Mesenchymal stem cell (in vitro differentiated cells and primary cell): Measurements from ENCODE around the gene RAB22A.

Experiments used
- DNase-seq: peaks from one replicate; pipeline ENCODE4 v3.0.0-alpha.2; 2013
- H2AFZ ChIP-seq: one replicate; pipeline ENCODE4 v1.6.1; 2013; ENCODE audit warnings: low read depth, mild to moderate bottlenecking, control low read depth, inconsistent platforms, low read length, moderate library complexity
- H2AK5ac ChIP-seq: 2 replicates; pipeline ENCODE4 v1.6.1; 2013; ENCODE audit warnings: low read length, moderate library complexity, mild to moderate bottlenecking, inconsistent platforms; ENCODE audit not compliant: severe bottlenecking
- H2BK120ac ChIP-seq: one replicate; pipeline ENCODE4 v1.6.1; 2013; ENCODE audit warnings: low read depth, mild to moderate bottlenecking, inconsistent platforms, low read length, moderate library complexity
- H2BK12ac ChIP-seq, 2 experiments: one replicate each; pipeline ENCODE4 v1.6.1; 2013; ENCODE audit warnings: inconsistent platforms in 2 of 2, low read length in 2 of 2, mild to moderate bottlenecking in 2 of 2, moderate library complexity in 2 of 2, control low read depth in 1 of 2
- H2BK15ac ChIP-seq: one replicate; pipeline ENCODE4 v1.6.1; 2013; ENCODE audit warnings: mild to moderate bottlenecking, low read depth, inconsistent platforms; ENCODE audit not compliant: poor library complexity, severe bottlenecking
- H2BK5ac ChIP-seq: 2 replicates; pipeline ENCODE4 v1.6.1; 2013; ENCODE audit warnings: low read depth, mild to moderate bottlenecking, low read length, control low read depth, inconsistent platforms; ENCODE audit not compliant: poor library complexity, severe bottlenecking
- H3K14ac ChIP-seq, 2 experiments: one replicate each; pipeline ENCODE4 v1.6.1; 2013; ENCODE audit warnings: inconsistent platforms in 2 of 2, low read length in 2 of 2, control low read depth in 1 of 2, mild to moderate bottlenecking in 1 of 2, moderate library complexity in 1 of 2
- H3K18ac ChIP-seq, 2 experiments: one replicate each; pipeline ENCODE4 v1.6.1; 2013; ENCODE audit warnings: inconsistent platforms in 2 of 2, low read length in 2 of 2, control low read depth in 1 of 2, low read depth in 1 of 2, mild to moderate bottlenecking in 1 of 2
- H3K23ac ChIP-seq, 2 experiments: one replicate each; pipeline ENCODE4 v1.6.1; 2013; ENCODE audit warnings: inconsistent platforms in 2 of 2, low read length in 2 of 2, mild to moderate bottlenecking in 2 of 2, moderate library complexity in 2 of 2, control low read depth in 1 of 2
- H3K27ac ChIP-seq: 2 replicates; pipeline ENCODE4 v1.5.1; 2013; ENCODE audit warnings: mild to moderate bottlenecking, moderate library complexity, low read length, control low read depth, inconsistent platforms; ENCODE audit not compliant: poor library complexity, severe bottlenecking
- H3K27me3 ChIP-seq, 2 experiments: 2 replicates each; pipeline versions ENCODE4 v1.6.1 to v1.7.0; 2013; ENCODE audit warnings: low read length in 2 of 2, mild to moderate bottlenecking in 2 of 2, moderate library complexity in 2 of 2, control low read depth in 1 of 2, inconsistent platforms in 1 of 2; ENCODE audit not compliant: control insufficient read depth in 1 of 2, insufficient read depth in 1 of 2
- H3K36me3 ChIP-seq, 2 experiments: 2 replicates each; pipeline versions ENCODE4 v1.6.1 to v1.7.0; 2013; ENCODE audit warnings: low read length in 2 of 2, control low read depth in 1 of 2, inconsistent platforms in 1 of 2, low read depth in 1 of 2, mild to moderate bottlenecking in 1 of 2; ENCODE audit not compliant: insufficient read depth in 2 of 2, control insufficient read depth in 1 of 2
- H3K4ac ChIP-seq, 2 experiments: one replicate each; pipeline ENCODE4 v1.6.1; 2013; ENCODE audit warnings: inconsistent platforms in 2 of 2, low read length in 2 of 2, mild to moderate bottlenecking in 2 of 2, moderate library complexity in 2 of 2, control low read depth in 1 of 2, low read depth in 1 of 2
- H3K4me1 ChIP-seq: 2 replicates; pipeline ENCODE4 v1.6.1; 2013; ENCODE audit warnings: low read depth, low read length, control low read depth; ENCODE audit not compliant: control insufficient read depth, insufficient read depth
- H3K4me2 ChIP-seq: 2 replicates; pipeline ENCODE4 v1.6.1; 2013; ENCODE audit warnings: low read length, mild to moderate bottlenecking, inconsistent platforms; ENCODE audit not compliant: poor library complexity, severe bottlenecking
- H3K4me3 ChIP-seq, 2 experiments: 2 replicates each; pipeline versions ENCODE4 v1.5.1 to v1.7.0; 2013; ENCODE audit warnings: low read length in 2 of 2, mild to moderate bottlenecking in 2 of 2, control low read depth in 1 of 2, low read depth in 1 of 2; ENCODE audit not compliant: insufficient read depth in 1 of 2
- H3K79me1 ChIP-seq: replicated peaks from 2 replicates; pipeline ENCODE4 v1.6.1; 2013; ENCODE audit warnings: mild to moderate bottlenecking, control low read depth, low read length, inconsistent platforms; ENCODE audit not compliant: poor library complexity, severe bottlenecking
- H3K9ac ChIP-seq: 2 replicates; pipeline ENCODE4 v1.7.0; 2013; ENCODE audit warnings: mild to moderate bottlenecking, low read length, moderate library complexity
- H3K9me3 ChIP-seq: 2 replicates; pipeline ENCODE4 v1.7.0; 2013; ENCODE audit warnings: mild to moderate bottlenecking, low read length; ENCODE audit not compliant: control insufficient read depth
- H4K8ac ChIP-seq: one replicate; pipeline ENCODE4 v1.6.1; 2013; ENCODE audit warnings: inconsistent platforms, mild to moderate bottlenecking, low read length, moderate library complexity
- H4K91ac ChIP-seq: one replicate; pipeline ENCODE4 v1.6.1; 2013; ENCODE audit warnings: mild to moderate bottlenecking, low read length, inconsistent platforms
- WGBS: methylation state at CpG from one replicate; pipeline ENCODE4 v1.1.7; 2013; ENCODE audit warnings: mixed read lengths; 5-methylcytosine and 5-hydroxymethylcytosine counted together

The RAB22A gene

DNA sequence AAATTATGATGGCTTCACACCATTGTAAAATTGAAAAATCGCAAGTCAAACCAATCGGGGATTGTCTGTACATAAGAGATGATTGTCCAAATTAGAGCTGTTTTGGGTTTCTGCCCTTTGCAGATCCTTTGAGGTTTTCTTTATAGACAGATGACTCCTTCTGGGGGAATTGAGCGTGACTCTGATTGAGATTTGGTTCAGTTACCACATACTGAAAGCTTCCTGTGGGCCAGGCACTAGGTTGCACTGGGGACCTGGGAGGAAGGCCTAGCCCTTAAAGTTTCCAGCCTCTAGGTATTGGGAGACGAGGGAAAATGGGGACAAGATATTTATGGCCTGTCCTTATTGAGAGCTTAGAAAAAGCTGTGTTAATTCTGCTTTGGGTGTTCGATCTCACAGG, 88.7 kb downstream of the RAB22A start:
- H3K4me3 ChIP-seq: no peak overlapping the region
- peaks cover 2% of the 10 kb centered on the region for H3K4me1 ChIP-seq
- H3K9ac ChIP-seq: no peak overlapping the region
- H3K23ac ChIP-seq: no peak overlapping the region
- no peak overlapping the region for H2BK5ac ChIP-seq
- no peak overlapping the region for H3K18ac ChIP-seq
- H3K27me3 ChIP-seq: no peaks in the 10 kb centered on the region
- peaks cover 0 to 14% of the 10 kb centered on the region in 2 experiments for H3K36me3 ChIP-seq
- no peak overlapping the region for H3K14ac ChIP-seq
- no peak overlapping the region for H4K8ac ChIP-seq
- H2BK15ac ChIP-seq: no peak overlapping the region
- no peak overlapping the region for H2BK120ac ChIP-seq
- 92% methylated on average over 5 of the region's 5 CpGs for WGBS
- no peak overlapping the region for H3K4ac ChIP-seq
- H2BK12ac ChIP-seq: no peak overlapping the region
- H2AK5ac ChIP-seq: no peak overlapping the region
- no peak for DNase-seq
- H3K27ac ChIP-seq: no peak overlapping the region
- H3K9me3 ChIP-seq: no peaks in the 10 kb centered on the region
- H4K91ac ChIP-seq: no peak overlapping the region
- peaks cover 7% of the 10 kb centered on the region for H3K79me1 ChIP-seq
- no peak overlapping the region for H2AFZ ChIP-seq
- no peak overlapping the region for H3K4me2 ChIP-seq

DNA sequence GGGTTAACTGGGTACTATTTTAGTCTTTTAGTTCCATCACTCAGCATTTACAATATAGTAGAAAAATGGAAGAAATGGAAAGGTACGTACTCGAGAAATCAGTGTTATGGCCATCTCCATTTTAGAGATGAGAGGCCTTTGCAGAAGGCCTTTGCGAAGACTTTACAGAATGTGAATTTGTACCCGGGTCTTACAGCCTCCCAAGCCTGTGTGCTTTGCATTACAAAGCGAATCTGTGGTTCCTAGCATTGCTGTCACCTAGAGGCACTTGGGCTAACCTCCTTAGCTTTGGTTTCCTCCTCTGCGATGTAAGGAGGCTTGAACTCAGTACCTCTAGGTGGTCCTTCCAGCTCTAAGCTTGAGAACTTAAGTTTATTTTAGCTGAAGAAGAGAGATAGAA, 90.4 kb downstream of the RAB22A start:
- Histone ChIP-seq H3K79me1 (peaks cover 7% of the 10 kb centered on the region), H4K91ac (no peak overlapping the region), H3K18ac (no peak overlapping the region), H4K8ac (no peak overlapping the region), H3K9ac (no peak overlapping the region), H3K27me3 (no peaks in the 10 kb centered on the region), H2BK5ac (no peak overlapping the region), H3K36me3 (peaks cover 0 to 11% of the 10 kb centered on the region in 2 experiments), H3K14ac (no peak overlapping the region), H3K4me1 (peaks cover 2% of the 10 kb centered on the region), H2AFZ (no peak overlapping the region), H3K4me3 (no peak overlapping the region), H3K9me3 (no peaks in the 10 kb centered on the region), H2BK120ac (no peak overlapping the region), H3K23ac (no peak overlapping the region), H2BK15ac (no peak overlapping the region), H3K27ac (no peak overlapping the region), H2AK5ac (no peak overlapping the region), H2BK12ac (no peak overlapping the region), H3K4ac (no peak overlapping the region), H3K4me2 (no peak overlapping the region)
- WGBS: 86% methylated on average over 6 of the region's 6 CpGs
- no peak for DNase-seq

DNA sequence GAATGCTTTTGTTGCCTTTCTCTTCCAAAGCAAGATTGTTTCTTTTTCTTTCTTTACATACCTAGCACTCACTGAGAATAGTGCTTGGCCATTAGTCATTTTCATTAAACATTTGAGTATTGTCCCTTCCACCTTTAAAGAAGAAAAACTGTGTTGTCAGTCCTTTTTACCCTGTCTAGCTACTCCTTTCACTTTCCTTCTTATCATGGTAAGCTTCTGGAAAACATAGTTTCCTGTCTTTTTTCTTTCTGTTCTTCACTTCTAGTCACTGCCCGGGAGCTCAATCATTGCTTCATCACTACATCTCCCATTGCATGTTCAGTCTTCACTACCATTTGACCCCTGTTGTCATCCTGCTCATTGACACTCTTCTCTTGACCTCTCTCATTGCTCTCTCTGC, 91.6 kb downstream of the RAB22A start:
- 96% methylated on average over 1 of the region's 1 CpG for WGBS
- H3K14ac ChIP-seq: no peak overlapping the region
- no peak overlapping the region for H3K4me3 ChIP-seq
- no peak overlapping the region for H3K18ac ChIP-seq
- no peak overlapping the region for H3K4me2 ChIP-seq
- H2AK5ac ChIP-seq: no peak overlapping the region
- no peaks in the 10 kb centered on the region for H3K9me3 ChIP-seq
- no peak overlapping the region for H4K8ac ChIP-seq
- peak; percentile 53 for DNase-seq
- H3K79me1 ChIP-seq: peaks cover 7% of the 10 kb centered on the region
- H2BK12ac ChIP-seq: no peak overlapping the region
- H3K23ac ChIP-seq: no peak overlapping the region
- peaks cover 0 to 11% of the 10 kb centered on the region in 2 experiments for H3K36me3 ChIP-seq
- H3K4me1 ChIP-seq: peaks cover 3% of the 10 kb centered on the region
- no peaks in the 10 kb centered on the region for H3K27me3 ChIP-seq
- H4K91ac ChIP-seq: no peak overlapping the region
- H2BK120ac ChIP-seq: no peak overlapping the region
- H2BK15ac ChIP-seq: no peak overlapping the region
- no peak overlapping the region for H2AFZ ChIP-seq
- H3K27ac ChIP-seq: no peak overlapping the region
- no peak overlapping the region for H2BK5ac ChIP-seq
- H3K4ac ChIP-seq: no peak overlapping the region
- no peak overlapping the region for H3K9ac ChIP-seq

DNA sequence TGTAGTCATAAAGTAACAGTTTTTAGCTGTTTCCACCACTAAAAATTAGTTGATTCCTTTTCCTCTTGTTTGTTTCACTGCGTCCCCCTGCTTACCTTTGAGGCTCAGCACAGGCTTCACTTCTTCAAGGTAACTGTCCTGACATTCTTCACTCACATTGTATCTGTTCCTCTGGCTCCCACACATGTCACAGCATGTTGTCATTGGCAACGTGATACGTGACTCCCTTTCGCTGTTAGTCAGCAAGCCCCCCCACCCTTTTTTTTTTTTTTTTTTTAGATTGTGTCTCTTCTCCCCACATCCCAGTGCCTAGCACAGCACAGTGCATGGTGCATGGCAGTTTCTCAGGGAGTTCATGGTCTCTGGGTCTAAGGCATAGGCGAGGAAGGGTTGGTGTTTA, 92.8 kb downstream of the RAB22A start:
- H3K9me3 ChIP-seq: no peaks in the 10 kb centered on the region
- no peak overlapping the region for H3K27ac ChIP-seq
- no peak overlapping the region for H3K4ac ChIP-seq
- H2AFZ ChIP-seq: no peak overlapping the region
- H3K27me3 ChIP-seq: no peaks in the 10 kb centered on the region
- no peak for DNase-seq
- H3K18ac ChIP-seq: no peak overlapping the region
- H4K91ac ChIP-seq: no peak overlapping the region
- H2BK15ac ChIP-seq: no peak overlapping the region
- peaks cover 7% of the 10 kb centered on the region for H3K79me1 ChIP-seq
- H2BK5ac ChIP-seq: no peak overlapping the region
- no peak overlapping the region for H3K14ac ChIP-seq
- no peak overlapping the region for H2AK5ac ChIP-seq
- H2BK120ac ChIP-seq: no peak overlapping the region
- peaks cover 0 to 11% of the 10 kb centered on the region in 2 experiments for H3K36me3 ChIP-seq
- no peak overlapping the region for H3K4me2 ChIP-seq
- no peak overlapping the region for H3K23ac ChIP-seq
- H3K4me3 ChIP-seq: no peak overlapping the region
- WGBS: 99% methylated on average over 5 of the region's 5 CpGs
- H3K9ac ChIP-seq: no peak overlapping the region
- H3K4me1 ChIP-seq: peaks cover 3% of the 10 kb centered on the region
- no peak overlapping the region for H4K8ac ChIP-seq
- no peak overlapping the region for H2BK12ac ChIP-seq
